WTC11 (cell line): ENCODE measurements around the gene GAS2L1. TPM values are rescaled to one million over a fixed set of nuclear protein-coding genes. Genes with fewer than 3 reads are reported as not detected.

Experiments used
- ATAC-seq: fragments of 200-7000 bp; cut with Tn5 transposase; 2 replicates; pipeline ENCODE4 v1.10.0; 2021; ENCODE audit warnings: mild to moderate bottlenecking, moderate library complexity
- CTCF ChIA-PET: fragments of 300-600 bp; sonication (Branson Sonifier 250); formaldehyde crosslinking; loops from one replicate; lab custom pipeline; 2021; ENCODE audit warnings: antibody characterized with exemption; lab: Charles Lee
- POLR2A ChIA-PET: fragments of 350-600 bp; sonication (Branson Sonifier 250); formaldehyde crosslinking; loops from one replicate; lab custom pipeline; 2021; ENCODE audit warnings: antibody characterized with exemption; lab: Charles Lee
- DNase-seq: peaks from one replicate; pipeline ENCODE4 v3.0.0; 2021; ENCODE audit warnings: low spot score
- H3K27ac Mint-ChIP-seq: 2 replicates; pipeline ENCODE4 v1.8.0; 2021; ENCODE audit warnings: mixed read lengths
- H3K27me3 Mint-ChIP-seq: 2 replicates; pipeline ENCODE4 v1.8.0; 2021; ENCODE audit warnings: low read depth, mild to moderate bottlenecking, moderate library complexity, mixed read lengths
- H3K36me3 Mint-ChIP-seq: 2 replicates; pipeline ENCODE4 v1.8.0; 2021; ENCODE audit warnings: mixed read lengths
- H3K4me1 Mint-ChIP-seq: 2 replicates; pipeline ENCODE4 v1.8.0; 2022; ENCODE audit warnings: mixed read lengths
- H3K4me3 Mint-ChIP-seq: 2 replicates; pipeline ENCODE4 v1.8.0; 2021; ENCODE audit warnings: mild to moderate bottlenecking, moderate library complexity, mixed read lengths
- H3K9me3 Mint-ChIP-seq: 2 replicates; pipeline ENCODE4 v1.8.0; 2021; ENCODE audit warnings: mixed read lengths
- ATF1 ChIP-seq: sonication (generic); formaldehyde crosslinking; IDR thresholded peaks from 2 replicates; pipeline ENCODE4 v1.8.1; 2023; ENCODE audit warnings: mild to moderate bottlenecking, moderate library complexity, missing genetic modification reagents
- ATF3 ChIP-seq: sonication (generic); formaldehyde crosslinking; conservative IDR thresholded peaks from 2 replicates; pipeline ENCODE4 v1.8.1; 2022; ENCODE audit warnings: mild to moderate bottlenecking, missing genetic modification reagents
- ATF6 ChIP-seq: sonication (generic); formaldehyde crosslinking; IDR thresholded peaks from 2 replicates; pipeline ENCODE4 v1.8.1; 2023; ENCODE audit warnings: mild to moderate bottlenecking, missing genetic modification reagents
- CDX4 ChIP-seq: fragments of 250-450 bp; sonication (Bioruptor Pico); IDR thresholded peaks from 2 replicates; pipeline ENCODE4 v1.9.0; 2021; ENCODE audit warnings: moderate library complexity, mild to moderate bottlenecking, inconsistent platforms, borderline replicate concordance
- CREB1 ChIP-seq: sonication (generic); formaldehyde crosslinking; IDR thresholded peaks from 2 replicates; pipeline ENCODE4 v1.8.0; 2023; ENCODE audit warnings: mild to moderate bottlenecking, missing genetic modification reagents
- CREM ChIP-seq: sonication (generic); formaldehyde crosslinking; IDR thresholded peaks from 2 replicates; pipeline ENCODE4 v1.8.1; 2022; ENCODE audit warnings: mild to moderate bottlenecking, missing genetic modification reagents, moderate library complexity
- ETV6 ChIP-seq: sonication (generic); formaldehyde crosslinking; IDR thresholded peaks from 2 replicates; pipeline ENCODE4 v1.8.1; 2022; ENCODE audit warnings: mild to moderate bottlenecking, missing genetic modification reagents
- FOXP1 ChIP-seq: sonication (generic); formaldehyde crosslinking; IDR thresholded peaks from 2 replicates; pipeline ENCODE4 v1.8.0; 2022; ENCODE audit warnings: missing genetic modification reagents, mild to moderate bottlenecking, moderate library complexity, borderline replicate concordance
- GTF2I ChIP-seq: fragments of 250-450 bp; sonication (Bioruptor Pico); conservative IDR thresholded peaks from 2 replicates; pipeline ENCODE4 v1.4.0; 2021; ENCODE audit warnings: mild to moderate bottlenecking
- IRF1 ChIP-seq: sonication (generic); formaldehyde crosslinking; IDR thresholded peaks from 2 replicates; pipeline ENCODE4 v1.8.0; 2023; ENCODE audit warnings: missing genetic modification reagents
- MYBL2 ChIP-seq: sonication (generic); formaldehyde crosslinking; IDR thresholded peaks from 2 replicates; pipeline ENCODE4 v1.8.1; 2023; ENCODE audit warnings: mild to moderate bottlenecking, moderate library complexity, missing genetic modification reagents
- NFE2L1 ChIP-seq: sonication (generic); formaldehyde crosslinking; IDR thresholded peaks from 2 replicates; pipeline ENCODE4 v1.8.1; 2023; ENCODE audit warnings: missing genetic modification reagents
- PREB ChIP-seq: sonication (generic); formaldehyde crosslinking; IDR thresholded peaks from 2 replicates; pipeline ENCODE4 v1.8.1; 2022; ENCODE audit warnings: mild to moderate bottlenecking, missing genetic modification reagents, moderate library complexity, borderline replicate concordance
- SP1 ChIP-seq: sonication (generic); formaldehyde crosslinking; conservative IDR thresholded peaks from 2 replicates; pipeline ENCODE4 v1.8.1; 2022; ENCODE audit warnings: missing genetic modification reagents
- TEAD4 ChIP-seq: sonication (generic); formaldehyde crosslinking; IDR thresholded peaks from 2 replicates; pipeline ENCODE4 v1.8.0; 2022; ENCODE audit warnings: mild to moderate bottlenecking, missing genetic modification reagents
- TP53 ChIP-seq: sonication (generic); formaldehyde crosslinking; IDR thresholded peaks from 2 replicates; pipeline ENCODE4 v1.8.1; 2023; ENCODE audit warnings: mild to moderate bottlenecking, missing genetic modification reagents
- USF2 ChIP-seq: sonication (generic); formaldehyde crosslinking; IDR thresholded peaks from 2 replicates; pipeline ENCODE4 v1.8.1; 2023; ENCODE audit warnings: mild to moderate bottlenecking, missing genetic modification reagents, moderate library complexity
- ZNF416 ChIP-seq: fragments of 250-450 bp; sonication (Bioruptor Pico); IDR thresholded peaks from 2 replicates; pipeline ENCODE4 v1.9.0; 2021; ENCODE audit warnings: mild to moderate bottlenecking, inconsistent platforms
- total RNA-seq: library from RNA; stranded (reverse); gene quantifications from 3 replicates; pipeline ENCODE4 v1.2.3, GENCODE V29; 2021

The GAS2L1 gene
- total RNA-seq, 1 experiment from 2014 or later: 19.9 TPM

- Mint-ChIP-seq H3K27ac (no peak overlapping the region), H3K9me3 (peaks cover 3% of the 10 kb centered on the region; the same call in 1 of the 2 replicates), H3K4me3 (peak overlapping the region; percentile 61), H3K27me3 (peaks cover 55% of the 10 kb centered on the region), H3K4me1 (peaks cover 13% of the 10 kb centered on the region), H3K36me3 (peaks cover 6% of the 10 kb centered on the region; the same call in 1 of the 2 replicates)
- POLR2A ChIA-PET: no interaction called here
- ATAC-seq (no peak), DNase-seq (no peak)
- TF ChIP-seq TEAD4 (CRISPR knock-in tag): no peak
- 0 out of 2 replicates have a peak, but pooled peaks have one; percentile 22 for TF ChIP-seq SP1 (CRISPR knock-in tag)
- peak; percentile 22; the same call in 1 of the 2 replicates for TF ChIP-seq IRF1 (CRISPR knock-in tag)
- TF ChIP-seq ATF3: no peak
- 0 out of 2 replicates have a peak, but pooled peaks have one; percentile 27 for TF ChIP-seq MYBL2 (CRISPR knock-in tag)
- TF ChIP-seq CREB1: no peak
- no peak for TF ChIP-seq USF2 (CRISPR knock-in tag)
- 0 out of 2 replicates have a peak, but pooled peaks have one; percentile 39 for TF ChIP-seq ETV6 (CRISPR knock-in tag)
- TF ChIP-seq ATF6: no peak
- TF ChIP-seq FOXP1 (CRISPR knock-in tag): peak; percentile 45; the same call in 1 of the 2 replicates
- CTCF ChIA-PET: interaction anchor here (1.1 to 3.3 kb wide), 4 partner anchors 8 to 47 kb away, joined by 3 to 52 read pairs (median 6); partner anchors contain the start of genes EWSR1, GAS2L1 and RHBDD3
Measured at GRCh38 chr22:29314537-29315285, 8.3 kb downstream of the GAS2L1 start.

GRCh38 chr22:29315286-29316140 is 9.1 kb downstream of the GAS2L1 start, which contains the start of gene RASL10A:
Gene RASL10A, minus strand, starts transcription at chr22:29315697. Its CDS starts 451 bp downstream, at chr22:29315246.
- Mint-ChIP-seq H3K4me3 (peak within 1 kb of the TSS; percentile 61), H3K9me3 (peaks cover 3% of the 10 kb centered on the region; the same call in 1 of the 2 replicates), H3K27me3 (peaks cover 55% of the 10 kb centered on the region), H3K36me3 (peaks cover 6% of the 10 kb centered on the region; the same call in 1 of the 2 replicates), H3K4me1 (peaks cover 13% of the 10 kb centered on the region), H3K27ac (no peak within 1 kb of the TSS)
- ChIA-PET CTCF (interaction anchor here (1.1 to 1.5 kb wide), 4 partner anchors 9 to 161 kb away, joined by 3 to 4 read pairs (median 3); partner anchors contain the start of gene GAS2L1), POLR2A (interaction anchor here (0.6 kb wide), 1 partner anchor 14 kb away, joined by 3 read pairs; no protein-coding TSS in a partner anchor)
- DNase-seq (no peak), ATAC-seq (peak; percentile 3)
- TF ChIP-seq SP1 (CRISPR knock-in tag) (0 out of 2 replicates have a peak, but pooled peaks have one; percentile 1), ATF1 (CRISPR knock-in tag) (no peak), CREM (CRISPR knock-in tag) (0 out of 2 replicates have a peak, but pooled peaks have one; percentile 50)

- no peak for TF ChIP-seq TP53 (CRISPR knock-in tag)
- TF ChIP-seq PREB (CRISPR knock-in tag): no peak
- no peak for TF ChIP-seq ZNF416
- no peak for TF ChIP-seq CDX4 (CRISPR knock-in tag)
- 0 out of 2 replicates have a peak, but pooled peaks have one; percentile 3 for TF ChIP-seq GTF2I (CRISPR knock-in tag)
- TF ChIP-seq NFE2L1 (CRISPR knock-in tag): no peak
Measured at GRCh38 chr22:29316141-29316828, 9.8 kb downstream of the GAS2L1 start.

More at GRCh38 chr22:29316141-29316828, 9.8 kb downstream of the GAS2L1 start:
- DNase-seq: no peak
- no peak for ATAC-seq
- peaks cover 3% of the 10 kb centered on the region; the same call in 1 of the 2 replicates for H3K9me3 Mint-ChIP-seq
- H3K27ac Mint-ChIP-seq: no peak overlapping the region
- peaks cover 13% of the 10 kb centered on the region for H3K4me1 Mint-ChIP-seq
- peak overlapping the region; percentile 45 for H3K4me3 Mint-ChIP-seq
- CTCF ChIA-PET: interaction anchor here (0.8 to 1.5 kb wide), 4 partner anchors 10 to 164 kb away, joined by 3 to 4 read pairs (median 3); partner anchors contain the start of gene GAS2L1
- H3K36me3 Mint-ChIP-seq: peaks cover 6% of the 10 kb centered on the region; the same call in 1 of the 2 replicates
- H3K27me3 Mint-ChIP-seq: peaks cover 55% of the 10 kb centered on the region
- POLR2A ChIA-PET: no interaction called here
